Retinal pigment epithelial cell (primary cell): ENCODE results near the gene PPFIA4.
A peak's percentile ranks its signal among the peaks of the same experiment; 100 is the strongest.

Experiments
- DNase-seq: peaks from one replicate; pipeline ENCODE4 v3.0.0-alpha.2; 2010; ENCODE audit warnings: low read depth
- H3K4me3 ChIP-seq: 2 replicates; pipeline ENCODE4 v1.5.1; 2011; ENCODE audit warnings: mild to moderate bottlenecking, low read length, control low read depth, moderate library complexity
- CTCF ChIP-seq: conservative IDR thresholded peaks from 2 replicates; pipeline ENCODE4 v1.5.1; 2011; ENCODE audit warnings: low read depth, low read length, control low read depth, inconsistent platforms

The PPFIA4 gene

DNA sequence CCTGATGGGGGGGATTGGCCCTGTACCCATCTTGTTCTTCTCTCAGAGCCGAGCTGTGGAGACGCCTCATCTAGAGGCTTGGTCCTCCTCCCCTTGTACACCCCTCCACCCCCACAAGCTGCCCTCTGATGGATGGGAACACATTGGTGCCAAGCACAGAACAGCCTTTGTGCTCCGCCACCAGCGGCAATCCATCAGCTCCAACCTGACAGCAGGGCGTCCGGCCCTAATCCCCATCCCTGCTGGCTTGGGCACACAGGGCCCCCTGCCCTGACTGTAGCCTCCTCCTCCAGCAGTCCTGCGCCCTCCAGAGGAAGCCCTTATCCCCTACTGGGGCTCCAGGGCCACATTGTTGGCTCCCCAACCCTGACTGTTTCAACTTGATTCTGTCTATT, 63.4 kb downstream of the PPFIA4 start:
- DNase-seq, result no peak
- peak; percentile 3 for TF ChIP-seq CTCF
- no peak overlapping the region for H3K4me3 ChIP-seq

- H3K4me3 ChIP-seq, result no peak overlapping the region
- TF ChIP-seq CTCF, result no peak
- no peak for DNase-seq
Observed at GRCh38 chr1:203090421-203091198, 64.3 kb downstream of the PPFIA4 start.

DNA sequence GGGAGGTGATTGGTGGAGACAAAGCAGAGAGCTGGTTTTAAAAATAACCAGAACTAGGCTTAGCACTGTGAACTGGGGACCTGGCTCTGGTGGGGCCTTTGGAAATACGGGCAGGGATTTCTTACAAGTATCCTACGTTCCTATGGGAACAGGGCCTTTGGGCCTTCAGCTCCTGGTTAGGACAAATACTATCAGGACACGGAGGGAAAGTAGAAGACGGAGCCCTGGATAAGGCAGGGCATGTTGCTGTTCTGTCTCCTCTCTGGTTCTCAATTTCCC, 64.8 kb downstream of the PPFIA4 start:
- no peak for DNase-seq
- no peak overlapping the region for H3K4me3 ChIP-seq
- no peak for TF ChIP-seq CTCF

DNA sequence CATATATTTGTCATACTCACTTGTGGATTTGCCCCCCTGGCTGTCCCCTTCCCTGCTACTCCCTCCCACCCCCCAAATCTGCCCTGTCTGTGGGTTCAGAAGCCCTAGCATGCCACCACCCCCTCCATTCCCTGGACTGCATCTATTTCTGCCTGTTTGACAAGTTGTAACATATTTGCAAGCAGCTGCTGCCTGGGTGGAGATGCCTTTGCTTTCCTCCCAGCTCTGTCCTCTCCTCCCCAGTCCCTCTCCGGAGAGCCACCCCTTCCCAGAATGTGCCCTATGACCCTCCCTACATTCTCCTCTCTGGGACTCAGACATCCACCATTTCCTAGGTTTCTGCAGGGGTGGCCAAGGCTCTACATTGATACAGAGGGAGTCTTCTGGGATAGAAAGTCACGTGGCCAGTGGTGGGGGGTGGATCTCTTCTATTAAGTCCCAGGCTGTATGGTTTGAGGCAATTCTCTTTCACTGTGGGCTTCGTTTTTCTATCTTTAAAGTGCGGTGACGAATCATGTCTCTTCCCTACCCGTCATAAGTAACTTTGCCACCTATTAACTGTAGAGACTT, 65.6 kb downstream of the PPFIA4 start:
- no peak for TF ChIP-seq CTCF
- H3K4me3 ChIP-seq, result no peak overlapping the region
- DNase-seq, result no peak

GRCh38 chr1:203093754-203094410, 67.6 kb downstream of the PPFIA4 start:
- TF ChIP-seq CTCF, result no peak
- no peak overlapping the region for H3K4me3 ChIP-seq
- DNase-seq, result no peak

DNA sequence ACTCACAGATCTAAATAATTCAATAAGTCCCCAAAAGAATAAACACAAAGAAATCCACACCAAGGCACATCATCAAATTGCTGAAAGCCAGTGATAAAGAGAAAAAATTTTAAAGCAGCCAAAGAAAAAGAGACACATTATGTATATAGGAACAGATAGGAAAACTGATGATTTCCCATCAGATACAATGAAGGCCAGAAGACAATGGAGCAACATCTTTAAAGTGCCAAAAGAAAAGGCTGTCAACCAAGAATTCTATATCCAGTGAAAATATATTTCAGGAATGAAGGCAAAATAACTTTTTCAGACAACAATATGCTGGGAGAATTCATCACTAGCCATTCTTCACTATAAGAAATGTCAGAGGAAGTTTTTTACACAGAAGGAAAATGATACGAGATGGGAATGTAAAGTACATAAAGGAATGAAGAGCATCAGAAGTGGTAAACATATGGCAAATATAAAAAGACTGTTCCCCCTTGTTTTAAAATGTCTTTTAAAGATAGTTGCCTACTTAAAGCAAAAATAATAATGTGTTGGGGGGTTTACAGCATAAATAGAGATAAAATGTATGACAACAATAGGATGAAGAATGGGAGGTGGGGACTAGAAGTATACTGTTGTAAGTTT, 68.9 kb downstream of the PPFIA4 start:
- TF ChIP-seq CTCF, result no peak
- no peak overlapping the region for H3K4me3 ChIP-seq
- DNase-seq, result no peak
